Measurements from ENCODE around the gene FAM3A.

- TF ChIP-seq, protein P1, sequence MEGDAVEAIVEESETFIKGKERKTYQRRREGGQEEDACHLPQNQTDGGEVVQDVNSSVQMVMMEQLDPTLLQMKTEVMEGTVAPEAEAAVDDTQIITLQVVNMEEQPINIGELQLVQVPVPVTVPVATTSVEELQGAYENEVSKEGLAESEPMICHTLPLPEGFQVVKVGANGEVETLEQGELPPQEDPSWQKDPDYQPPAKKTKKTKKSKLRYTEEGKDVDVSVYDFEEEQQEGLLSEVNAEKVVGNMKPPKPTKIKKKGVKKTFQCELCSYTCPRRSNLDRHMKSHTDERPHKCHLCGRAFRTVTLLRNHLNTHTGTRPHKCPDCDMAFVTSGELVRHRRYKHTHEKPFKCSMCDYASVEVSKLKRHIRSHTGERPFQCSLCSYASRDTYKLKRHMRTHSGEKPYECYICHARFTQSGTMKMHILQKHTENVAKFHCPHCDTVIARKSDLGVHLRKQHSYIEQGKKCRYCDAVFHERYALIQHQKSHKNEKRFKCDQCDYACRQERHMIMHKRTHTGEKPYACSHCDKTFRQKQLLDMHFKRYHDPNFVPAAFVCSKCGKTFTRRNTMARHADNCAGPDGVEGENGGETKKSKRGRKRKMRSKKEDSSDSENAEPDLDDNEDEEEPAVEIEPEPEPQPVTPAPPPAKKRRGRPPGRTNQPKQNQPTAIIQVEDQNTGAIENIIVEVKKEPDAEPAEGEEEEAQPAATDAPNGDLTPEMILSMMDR (IDR thresholded peaks at IDR 0.05; ENCODE audit: poor library complexity, severe bottlenecking), result no peak
- no peak for TF ChIP-seq EP300 (conservative IDR thresholded peaks at IDR 0.05; ENCODE audit: poor library complexity, severe bottlenecking)
- peak; percentile 55 for TF ChIP-seq POLR2AphosphoS5 (IDR thresholded peaks at IDR 0.05)
- no peak for TF ChIP-seq EZH2 (IDR thresholded peaks at IDR 0.05; ENCODE audit: borderline replicate concordance, insufficient read depth, low read length, poor library complexity, severe bottlenecking)
- no peak for TF ChIP-seq TAF1 (IDR thresholded peaks at IDR 0.05; ENCODE audit: low read depth)
These were observed 57.7 kb downstream of the FAM3A start, which contains the start of gene PLXNA3 for GRCh38 chrX:154458116-154458953.

Data from neural cell (in vitro differentiated cells).